CD14-positive monocyte (primary cell): ENCODE results near the gene DOHH. TPM values are rescaled to one million over a fixed set of nuclear protein-coding genes. Genes with fewer than 3 reads are reported as not detected.

ENCODE experiments used
- DNase-seq, 3 donors: peaks; one replicate each; pipeline ENCODE4 v3.0.0-alpha.2; 2011 to 2022
- H2AFZ ChIP-seq: 2 replicates; pipeline ENCODE4 v1.6.0; 2012; ENCODE audit warnings: mild to moderate bottlenecking, low read depth, low read length, inconsistent platforms; ENCODE audit not compliant: insufficient read depth, poor library complexity, severe bottlenecking
- H3K27ac ChIP-seq, 2 donors: 1 replicate in 1 of 2; 2 replicates in 1 of 2; pipeline ENCODE4 v1.5.1; 2012 to 2013; ENCODE audit warnings: low read length in 2 of 2, control low read depth in 1 of 2, inconsistent platforms in 1 of 2, low read depth in 1 of 2, mild to moderate bottlenecking in 1 of 2
- H3K27me3 ChIP-seq, 2 donors: one replicate each; pipeline versions ENCODE4 v1.6.0 to v1.6.1; 2011 to 2013; ENCODE audit warnings: low read length in 2 of 2; ENCODE audit not compliant: control insufficient read depth in 2 of 2, insufficient read depth in 2 of 2
- H3K36me3 ChIP-seq, 2 donors: replicated peaks in 1 of 2; 1 replicate in 1 of 2; 2 replicates in 1 of 2; pipeline versions ENCODE4 v1.5.1 to v1.6.1; 2012 to 2013; ENCODE audit warnings: low read length in 2 of 2, control low read depth in 1 of 2, inconsistent platforms in 1 of 2, mild to moderate bottlenecking in 1 of 2; ENCODE audit not compliant: insufficient read depth in 2 of 2, control insufficient read depth in 1 of 2
- H3K4me1 ChIP-seq, 2 donors: 1 replicate in 1 of 2; 2 replicates in 1 of 2; pipeline versions ENCODE4 v1.5.1 to v1.6.1; 2012 to 2013; ENCODE audit warnings: low read length in 2 of 2, control low read depth in 1 of 2, inconsistent platforms in 1 of 2, mild to moderate bottlenecking in 1 of 2, moderate library complexity in 1 of 2; ENCODE audit not compliant: insufficient read depth in 2 of 2, control insufficient read depth in 1 of 2
- H3K4me2 ChIP-seq: replicated peaks from 2 replicates; pipeline ENCODE3; 2012; ENCODE audit warnings: low read length, moderate library complexity, mild to moderate bottlenecking; ENCODE audit not compliant: poor library complexity, severe bottlenecking; ENCODE audit errors: extremely low read depth
- H3K4me3 ChIP-seq, 3 experiments: fragments of 200-600 bp in 1 of 3; sonication (generic) in 1 of 3; replicated peaks in 1 of 3; 1 replicate in 2 of 3; 2 replicates in 1 of 3; pipeline ENCODE4 v1.5.1; 2011 to 2013; ENCODE audit warnings: low read length in 3 of 3, mild to moderate bottlenecking in 3 of 3, control low read depth in 2 of 3, low read depth in 2 of 3, inconsistent platforms in 1 of 3, moderate library complexity in 1 of 3
- H3K79me2 ChIP-seq: 2 replicates; pipeline ENCODE4 v1.6.0; 2012; ENCODE audit warnings: mild to moderate bottlenecking, control low read depth, inconsistent platforms, low read length, moderate library complexity; ENCODE audit not compliant: insufficient read depth
- H3K9ac ChIP-seq: 2 replicates; pipeline ENCODE4 v1.6.0; 2017; ENCODE audit warnings: low read length, mild to moderate bottlenecking; ENCODE audit not compliant: insufficient read depth, poor library complexity, severe bottlenecking
- H3K9me3 ChIP-seq, 2 donors: replicated peaks in 1 of 2; 1 replicate in 1 of 2; 2 replicates in 1 of 2; pipeline versions ENCODE4 v1.5.1 to v1.6.1; 2012 to 2013; ENCODE audit warnings: low read length in 2 of 2, control low read depth in 1 of 2; ENCODE audit not compliant: control insufficient read depth in 1 of 2, insufficient read depth in 1 of 2
- H4K20me1 ChIP-seq: 2 replicates; pipeline ENCODE4 v1.6.0; 2012; ENCODE audit warnings: mild to moderate bottlenecking, low read length, control low read depth, moderate library complexity; ENCODE audit not compliant: insufficient read depth
- H3K27ac Mint-ChIP-seq, 7 donors: one replicate each; pipeline ENCODE4 v1.8.0; 2020; ENCODE audit warnings: mild to moderate bottlenecking in 7 of 7, mixed read lengths in 7 of 7, moderate library complexity in 6 of 7, inconsistent platforms in 2 of 7
- H3K27me3 Mint-ChIP-seq, 3 donors: one replicate each; pipeline ENCODE4 v1.8.0; 2021 to 2022; ENCODE audit warnings: low read depth in 3 of 3, mild to moderate bottlenecking in 3 of 3, mixed read lengths in 3 of 3, moderate library complexity in 3 of 3, inconsistent platforms in 1 of 3
- H3K36me3 Mint-ChIP-seq, 2 donors: one replicate each; pipeline ENCODE4 v1.8.0; 2020; ENCODE audit warnings: mixed read lengths in 2 of 2, inconsistent platforms in 1 of 2, mild to moderate bottlenecking in 1 of 2
- H3K4me1 Mint-ChIP-seq: one replicate; pipeline ENCODE4 v1.8.0; 2020; ENCODE audit warnings: mild to moderate bottlenecking, mixed read lengths
- H3K4me3 Mint-ChIP-seq, 2 donors: one replicate each; pipeline ENCODE4 v1.8.0; 2020; ENCODE audit warnings: mild to moderate bottlenecking in 2 of 2, mixed read lengths in 2 of 2, moderate library complexity in 1 of 2
- H3K9me3 Mint-ChIP-seq, 7 donors: one replicate each; pipeline ENCODE4 v1.8.0; 2020 to 2022; ENCODE audit warnings: mixed read lengths in 7 of 7, mild to moderate bottlenecking in 6 of 7, moderate library complexity in 6 of 7, inconsistent platforms in 2 of 7
- CTCF ChIP-seq: fragments of 200-600 bp; IDR thresholded peaks from one replicate; pipeline ENCODE4 v1.8.0; 2022; ENCODE audit warnings: antibody characterized with exemption, mild to moderate bottlenecking
- whole genome bisulfite sequencing: methylation state at CpG from one replicate; pipeline ENCODE4 v1.1.5; 2013; ENCODE audit warnings: missing lambda C conversion rate; ENCODE audit not compliant: insufficient coverage; 5-methylcytosine and 5-hydroxymethylcytosine counted together
- intact Hi-C, 2 donors: fragments of 100-400 bp; cut with micrococcal nuclease; formaldehyde crosslinking; loops; one replicate each; pipeline versions ENCODE4 v1.15.0 to v1.15.1; 2023
- polyA plus RNA-seq, 3 donors: library from polyadenylated mRNA; depleted of rRNA in 1 of 3; unstranded in 2 of 3; stranded (reverse) in 1 of 3; fragments of 300-500 nt in 2 of 3; fragments of >200 nt in 1 of 3; fragmentation: Illumina TruSeq in 2 of 3; gene quantifications; 1 replicate in 2 of 3; 2 replicates in 1 of 3; pipeline ENCODE4 v1.2.3, GENCODE V29; 2012 to 2021

DOHH gene
- polyA plus RNA-seq, 3 donors, result 3.7 to 4.2 (median 4.1) TPM

GRCh38 chr19:3532154-3532786, 31.8 kb upstream of the DOHH start:
- intact Hi-C loops, result no loop called here
- H3K36me3 Mint-ChIP-seq, result peaks cover 34 to 46% of the 10 kb centered on the region in 2 donors
- Histone ChIP-seq H3K36me3 (peaks cover 61 to 82% of the 10 kb centered on the region in 2 donors), H2AFZ (no peak overlapping the region), H3K9me3 (no peaks in the 10 kb centered on the region), H3K4me1 (peaks cover 0 to 3% of the 10 kb centered on the region in 2 donors), H3K79me2 (no peaks in the 10 kb centered on the region), H3K27ac (no peak overlapping the region), H3K9ac (no peak overlapping the region), H3K4me3 (no peak overlapping the region), H3K4me2 (no peak overlapping the region), H4K20me1 (peaks cover 25% of the 10 kb centered on the region), H3K27me3 (no peaks in the 10 kb centered on the region)
- peaks cover under 1% of the 10 kb centered on the region for H3K4me1 Mint-ChIP-seq
- 97% methylated on average over 29 of the region's 33 CpGs for WGBS
- H3K27me3 Mint-ChIP-seq, result no peaks in the 10 kb centered on the region
- TF ChIP-seq CTCF, result no peak
- H3K4me3 Mint-ChIP-seq, result no peak overlapping the region
- no peak overlapping the region for H3K27ac Mint-ChIP-seq
- no peak for DNase-seq
- peaks cover 0 to 1% (median 0%) of the 10 kb centered on the region in 7 donors for H3K9me3 Mint-ChIP-seq

DNA sequence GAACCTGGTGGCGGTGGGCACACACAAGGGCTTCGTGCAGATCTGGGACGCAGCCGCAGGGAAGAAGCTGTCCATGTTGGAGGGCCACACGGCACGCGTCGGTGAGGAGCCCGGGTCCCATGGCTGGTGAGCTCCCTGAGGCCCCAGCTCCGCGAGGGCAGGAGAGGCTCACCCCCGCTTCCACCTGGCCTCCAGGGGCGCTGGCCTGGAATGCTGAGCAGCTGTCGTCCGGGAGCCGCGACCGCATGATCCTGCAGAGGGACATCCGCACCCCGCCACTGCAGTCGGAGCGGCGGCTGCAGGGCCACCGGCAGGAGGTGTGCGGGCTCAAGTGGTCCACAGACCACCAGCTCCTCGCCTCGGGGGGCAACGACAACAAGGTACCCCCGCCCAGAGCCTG, 31.2 kb upstream of the DOHH start:
- WGBS, result 98% methylated on average over 26 of the region's 29 CpGs
- H3K27me3 ChIP-seq, result no peaks in the 10 kb centered on the region
- H3K79me2 ChIP-seq, result no peaks in the 10 kb centered on the region
- H3K4me3 ChIP-seq, result no peak overlapping the region
- no peak for DNase-seq
- Mint-ChIP-seq H3K4me1 (no peaks in the 10 kb centered on the region), H3K27ac (no peak overlapping the region), H3K4me3 (no peak overlapping the region), H3K27me3 (peaks cover 0 to 1% (median 0%) of the 10 kb centered on the region in 3 donors), H3K9me3 (peaks cover 0 to 1% (median 0%) of the 10 kb centered on the region in 7 donors), H3K36me3 (peaks cover 39 to 50% of the 10 kb centered on the region in 2 donors)
- TF ChIP-seq CTCF, result no peak
- peaks cover 67 to 87% of the 10 kb centered on the region in 2 donors for H3K36me3 ChIP-seq
- no peaks in the 10 kb centered on the region for H3K9me3 ChIP-seq
- intact Hi-C loops, result no loop called here
- no peak overlapping the region for H3K4me2 ChIP-seq
- peaks cover 28% of the 10 kb centered on the region for H4K20me1 ChIP-seq
- H3K9ac ChIP-seq, result no peak overlapping the region
- H3K4me1 ChIP-seq, result no peaks in the 10 kb centered on the region
- H2AFZ ChIP-seq, result no peak overlapping the region
- no peak overlapping the region for H3K27ac ChIP-seq
